Brain pericyte (primary cell): ENCODE data around the gene PCP2.

Source experiments
- DNase-seq: peaks from one replicate; pipeline ENCODE4 v3.0.0-alpha.2; 2012; ENCODE audit warnings: low read depth, low spot score

Gene PCP2

DNA sequence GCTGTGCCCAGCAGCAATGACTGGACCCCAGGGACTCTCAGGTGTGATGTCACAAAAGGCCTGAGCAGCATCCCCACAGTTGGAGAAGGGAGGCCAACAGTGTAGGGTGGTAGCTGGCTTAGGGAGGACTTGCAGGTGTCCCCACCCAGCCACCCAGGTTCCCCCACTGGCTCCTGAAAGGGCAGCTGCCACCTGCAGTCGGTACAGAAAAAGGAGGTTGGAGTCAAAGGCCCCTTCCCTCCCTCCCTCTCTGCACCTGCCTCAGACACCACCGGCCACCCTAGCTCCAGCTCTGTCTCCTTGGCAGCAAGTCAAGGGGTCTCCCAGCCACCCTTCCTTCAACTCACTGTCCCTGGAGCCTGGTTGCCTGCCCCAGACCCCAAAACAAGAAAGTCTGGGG, at the start of gene PCP2:
TSS of gene PCP2 (minus strand) at position 22 of the 400 bp plus-strand sequence. CDS start 262 bp downstream, outside the sequence.
- no peak for DNase-seq

GRCh38 chr19:7682175-7682855, 48.8 kb upstream of the PCP2 start:
- DNase-seq = no peak

DNA sequence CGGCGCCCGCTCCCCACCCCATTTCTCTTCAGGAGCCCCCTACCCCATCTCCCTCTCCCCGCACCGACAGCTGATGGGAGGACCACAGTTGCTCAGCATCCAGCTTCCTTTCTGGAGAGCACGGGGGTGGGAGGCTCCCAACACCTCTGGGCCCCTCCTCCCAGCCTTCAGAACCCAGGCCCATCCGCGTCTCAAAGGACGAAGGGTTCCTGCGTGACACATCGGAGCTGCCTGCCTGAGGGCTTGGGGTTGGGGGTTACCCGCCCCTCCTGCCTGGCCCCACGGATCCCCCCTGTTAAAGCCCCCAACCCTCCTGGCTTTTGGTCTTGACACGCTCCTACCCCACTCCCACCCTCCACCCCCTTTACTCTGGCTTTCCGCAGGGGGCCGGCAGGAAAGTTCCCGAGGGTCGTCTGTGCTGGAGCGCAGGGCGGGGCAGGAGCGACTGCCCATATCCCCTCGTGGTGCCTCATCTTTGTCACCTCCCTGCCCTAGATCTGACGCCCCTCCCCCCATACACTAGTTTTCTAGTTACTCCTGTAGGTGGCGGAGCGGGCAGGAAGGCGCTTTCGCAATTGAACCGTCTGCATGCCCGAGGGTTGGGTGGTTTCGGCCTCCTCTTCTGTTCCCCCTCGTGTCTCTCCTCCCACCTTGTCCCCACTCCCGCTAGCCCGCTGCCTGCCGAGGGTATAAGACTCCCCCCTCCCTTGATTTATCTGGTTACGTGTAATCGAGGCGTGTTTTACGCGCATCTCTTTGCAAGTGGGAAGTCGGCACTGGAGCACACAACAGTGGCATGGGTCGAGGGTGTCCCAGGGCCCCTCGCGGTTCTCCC, 48.0 kb upstream of the PCP2 start:
- no peak for DNase-seq

- no peak for DNase-seq
Observed at GRCh38 chr19:7680606-7681339, 47.3 kb upstream of the PCP2 start, which contains the start of gene TRAPPC5. Gene TRAPPC5 (plus strand): TSS chr19:7680833. CDS start chr19:7682254, 1,421 bp downstream.

DNA sequence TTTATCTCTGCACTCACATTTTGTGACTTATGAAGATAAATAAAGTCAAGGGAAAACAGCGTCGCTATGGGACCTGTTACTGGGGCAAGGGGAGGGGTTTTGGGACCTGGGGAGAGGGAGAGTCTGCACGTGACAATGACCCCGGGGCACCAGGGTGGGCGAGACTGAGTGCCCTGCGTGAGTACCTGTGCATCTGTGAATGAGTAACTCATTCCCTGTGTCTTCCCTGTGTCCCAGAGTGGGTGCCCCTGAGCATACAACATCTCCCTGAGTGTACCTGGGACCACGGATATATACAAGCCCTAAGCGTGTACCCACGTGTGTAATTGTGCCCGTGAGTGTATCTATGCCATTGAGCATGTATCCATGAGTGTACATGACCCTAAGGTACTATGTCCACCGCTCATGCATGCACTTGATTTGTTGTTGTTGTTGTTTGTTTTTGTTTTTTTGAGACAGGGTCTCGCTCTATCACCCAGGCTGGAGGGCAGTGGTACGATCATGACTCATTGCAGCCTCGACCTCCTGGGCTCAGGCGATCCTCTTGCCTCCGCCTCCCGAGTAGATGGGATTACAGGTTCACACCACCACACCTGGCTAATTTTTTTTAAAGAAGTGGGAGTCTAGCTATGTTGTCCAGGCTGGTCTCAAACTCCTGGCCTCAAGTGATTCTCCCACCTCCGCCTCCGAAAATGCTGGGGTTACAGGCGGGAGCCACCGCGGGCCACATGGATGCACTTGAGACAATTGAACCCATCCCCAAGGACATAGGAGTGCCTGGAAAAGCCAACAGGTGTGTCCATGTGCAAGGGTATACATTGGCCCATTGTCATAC, 46.5 kb upstream of the PCP2 start:
- no peak for DNase-seq

DNA sequence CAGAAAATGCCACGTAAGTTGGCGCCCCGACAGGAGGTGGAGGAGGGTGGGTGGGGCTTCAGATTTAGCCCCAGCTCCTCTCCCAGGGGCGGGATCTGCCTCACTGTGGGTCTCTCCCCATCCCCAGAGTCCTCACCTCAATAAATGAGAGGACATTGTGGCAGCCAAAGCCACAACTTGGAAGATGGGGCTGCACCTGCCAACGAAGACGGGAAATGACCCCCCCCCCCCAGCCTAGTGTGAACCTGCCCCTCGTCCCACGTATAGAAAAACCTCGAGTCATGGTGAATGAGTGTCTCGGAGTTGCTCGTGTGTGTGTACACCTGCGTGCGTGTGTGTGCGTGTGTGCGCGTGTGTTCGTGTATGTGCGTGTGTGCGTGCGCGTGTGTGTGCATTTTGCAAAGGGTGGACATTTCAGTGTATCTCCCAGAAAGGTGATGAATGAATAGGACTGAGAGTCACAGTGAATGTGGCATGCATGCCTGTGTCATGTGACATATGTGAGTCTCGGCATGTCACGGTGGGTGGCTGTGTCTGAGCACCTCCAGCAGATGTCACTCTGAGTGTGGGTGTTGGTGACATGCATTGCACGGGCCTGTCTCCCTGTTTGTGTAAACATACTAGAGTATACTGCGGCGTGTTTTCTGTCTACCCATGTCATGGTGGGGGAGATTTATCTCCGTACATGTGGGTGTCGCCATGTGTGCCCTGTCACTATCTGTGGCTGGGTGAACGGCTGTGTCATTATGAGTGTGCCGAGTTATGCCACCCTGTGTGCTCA, 45.6 kb upstream of the PCP2 start:
- no peak for DNase-seq

- no peak for DNase-seq
Observed at GRCh38 chr19:7677669-7678311, 44.3 kb upstream of the PCP2 start.

GRCh38 chr19:7676854-7677253, 43.3 kb upstream of the PCP2 start, which contains the start of gene MCEMP1:
Gene MCEMP1 (plus strand): TSS chr19:7677090. CDS start chr19:7677121, 31 bp downstream.
- no peak for DNase-seq

GRCh38 chr19:7676376-7676775, 42.9 kb upstream of the PCP2 start:
- DNase-seq = no peak

GRCh38 chr19:7674010-7675005, 40.8 kb upstream of the PCP2 start:
- no peak for DNase-seq

DNA sequence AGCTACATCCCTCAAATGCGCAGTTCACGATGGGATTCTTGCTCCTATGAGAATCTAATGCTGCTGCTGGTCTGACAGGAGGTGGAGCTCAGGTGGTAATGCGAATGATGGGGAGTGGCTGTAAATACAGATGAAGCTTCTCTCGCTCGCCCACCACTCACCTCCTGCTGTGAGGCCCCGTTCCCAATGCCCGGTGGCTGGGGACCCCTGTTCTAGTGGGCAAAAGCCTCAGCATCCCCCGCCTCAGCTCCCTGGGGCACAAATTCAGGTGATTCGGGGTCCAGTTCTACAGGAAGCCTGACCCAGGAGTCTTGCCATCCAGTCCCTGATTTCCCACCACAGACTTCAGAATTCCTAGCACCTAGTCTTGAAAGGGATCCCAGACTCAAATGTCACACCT, 39.0 kb upstream of the PCP2 start:
- no peak for DNase-seq

DNA sequence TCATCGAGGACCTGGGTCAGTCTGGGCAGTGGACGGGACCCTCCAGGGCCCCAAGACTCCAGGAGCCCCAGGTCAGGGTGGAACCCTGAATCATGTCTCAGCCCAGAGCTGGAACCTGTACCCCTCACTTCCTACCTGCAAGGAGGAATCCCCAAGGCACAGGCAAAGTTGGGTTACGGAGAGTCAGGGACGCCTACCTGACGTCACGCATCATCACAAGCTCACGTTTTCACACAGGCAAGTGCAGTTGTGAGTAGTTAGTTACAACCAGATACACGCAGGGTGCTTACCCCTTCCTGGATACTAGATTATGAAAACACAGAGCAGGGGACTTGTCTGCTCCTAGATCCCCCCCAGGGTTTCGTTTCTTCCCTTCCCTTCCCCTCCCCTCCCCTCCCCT, 37.3 kb upstream of the PCP2 start:
- DNase-seq = no peak

- no peak for DNase-seq
Observed at GRCh38 chr19:7670150-7670783, 36.7 kb upstream of the PCP2 start.

GRCh38 chr19:7669641-7670040, 36.1 kb upstream of the PCP2 start:
- no peak for DNase-seq

DNA sequence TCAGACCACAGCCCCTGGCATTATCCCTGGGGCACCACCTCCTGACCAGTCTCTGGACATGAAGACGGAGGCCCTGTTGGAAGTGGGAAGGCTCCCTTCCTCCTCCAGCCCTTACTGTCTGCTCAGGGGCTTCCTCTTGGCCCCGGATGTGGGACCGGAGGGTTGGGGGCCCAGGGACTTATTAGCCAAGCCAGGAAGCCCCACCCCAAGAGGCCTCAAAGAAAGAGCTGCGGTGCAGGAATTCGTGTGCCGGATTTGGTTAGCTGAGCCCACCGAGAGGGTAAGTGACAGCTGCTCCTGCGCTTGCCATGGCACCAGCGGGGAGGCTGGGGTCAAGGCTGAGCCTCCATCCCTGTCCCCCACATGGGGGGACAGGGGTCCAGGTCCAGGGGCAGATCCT, 35.3 kb upstream of the PCP2 start, which contains the start of gene RETN:
TSS of gene RETN (plus strand) at position 208 of the 400 bp plus-strand sequence. CDS start 278 bp downstream, outside the sequence.
- no peak for DNase-seq

DNA sequence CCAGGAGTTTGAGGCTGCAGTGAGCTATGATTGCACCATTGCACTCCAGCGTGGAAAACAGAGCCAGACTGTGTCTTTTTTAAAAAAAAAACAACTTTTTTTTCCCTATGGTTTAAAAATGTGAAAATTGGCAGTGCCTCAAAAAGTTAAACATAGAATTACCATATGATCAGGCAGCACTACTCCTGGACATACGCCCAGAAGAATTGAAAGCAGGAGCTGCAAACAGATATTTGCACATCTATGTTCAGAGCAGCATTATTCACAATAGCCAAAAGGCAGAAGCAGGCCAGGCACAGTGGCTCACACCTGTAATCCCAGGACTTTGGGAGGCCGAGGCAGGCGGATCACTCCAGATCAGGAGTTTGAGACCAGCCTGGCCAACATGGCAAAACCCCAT, 31.6 kb upstream of the PCP2 start:
- no peak for DNase-seq

- DNase-seq = no peak
Observed at GRCh38 chr19:7663706-7664105, 30.2 kb upstream of the PCP2 start.

GRCh38 chr19:7662657-7663056, 29.1 kb upstream of the PCP2 start:
- DNase-seq = no peak
